Mesenchymal stem cell (in vitro differentiated cells and primary cell): ENCODE measurements around the gene PSMD10.

Experiments used
- DNase-seq: peaks from one replicate; pipeline ENCODE4 v3.0.0-alpha.2; 2013
- H2AFZ ChIP-seq: one replicate; pipeline ENCODE4 v1.6.1; 2013; ENCODE audit warnings: low read depth, mild to moderate bottlenecking, control low read depth, inconsistent platforms, low read length, moderate library complexity
- H2AK5ac ChIP-seq: 2 replicates; pipeline ENCODE4 v1.6.1; 2013; ENCODE audit warnings: low read length, moderate library complexity, mild to moderate bottlenecking, inconsistent platforms; ENCODE audit not compliant: severe bottlenecking
- H2BK120ac ChIP-seq: one replicate; pipeline ENCODE4 v1.6.1; 2013; ENCODE audit warnings: low read depth, mild to moderate bottlenecking, inconsistent platforms, low read length, moderate library complexity
- H2BK12ac ChIP-seq, 2 experiments: one replicate each; pipeline ENCODE4 v1.6.1; 2013; ENCODE audit warnings: inconsistent platforms in 2 of 2, low read length in 2 of 2, mild to moderate bottlenecking in 2 of 2, moderate library complexity in 2 of 2, control low read depth in 1 of 2
- H2BK15ac ChIP-seq: one replicate; pipeline ENCODE4 v1.6.1; 2013; ENCODE audit warnings: mild to moderate bottlenecking, low read depth, inconsistent platforms; ENCODE audit not compliant: poor library complexity, severe bottlenecking
- H2BK5ac ChIP-seq: 2 replicates; pipeline ENCODE4 v1.6.1; 2013; ENCODE audit warnings: low read depth, mild to moderate bottlenecking, low read length, control low read depth, inconsistent platforms; ENCODE audit not compliant: poor library complexity, severe bottlenecking
- H3K14ac ChIP-seq, 2 experiments: one replicate each; pipeline ENCODE4 v1.6.1; 2013; ENCODE audit warnings: inconsistent platforms in 2 of 2, low read length in 2 of 2, control low read depth in 1 of 2, mild to moderate bottlenecking in 1 of 2, moderate library complexity in 1 of 2
- H3K18ac ChIP-seq, 2 experiments: one replicate each; pipeline ENCODE4 v1.6.1; 2013; ENCODE audit warnings: inconsistent platforms in 2 of 2, low read length in 2 of 2, control low read depth in 1 of 2, low read depth in 1 of 2, mild to moderate bottlenecking in 1 of 2
- H3K23ac ChIP-seq, 2 experiments: one replicate each; pipeline ENCODE4 v1.6.1; 2013; ENCODE audit warnings: inconsistent platforms in 2 of 2, low read length in 2 of 2, mild to moderate bottlenecking in 2 of 2, moderate library complexity in 2 of 2, control low read depth in 1 of 2
- H3K27ac ChIP-seq: 2 replicates; pipeline ENCODE4 v1.5.1; 2013; ENCODE audit warnings: mild to moderate bottlenecking, moderate library complexity, low read length, control low read depth, inconsistent platforms; ENCODE audit not compliant: poor library complexity, severe bottlenecking
- H3K27me3 ChIP-seq, 2 experiments: 2 replicates each; pipeline versions ENCODE4 v1.6.1 to v1.7.0; 2013; ENCODE audit warnings: low read length in 2 of 2, mild to moderate bottlenecking in 2 of 2, moderate library complexity in 2 of 2, control low read depth in 1 of 2, inconsistent platforms in 1 of 2; ENCODE audit not compliant: control insufficient read depth in 1 of 2, insufficient read depth in 1 of 2
- H3K36me3 ChIP-seq, 2 experiments: 2 replicates each; pipeline versions ENCODE4 v1.6.1 to v1.7.0; 2013; ENCODE audit warnings: low read length in 2 of 2, control low read depth in 1 of 2, inconsistent platforms in 1 of 2, low read depth in 1 of 2, mild to moderate bottlenecking in 1 of 2; ENCODE audit not compliant: insufficient read depth in 2 of 2, control insufficient read depth in 1 of 2
- H3K4ac ChIP-seq, 2 experiments: one replicate each; pipeline ENCODE4 v1.6.1; 2013; ENCODE audit warnings: inconsistent platforms in 2 of 2, low read length in 2 of 2, mild to moderate bottlenecking in 2 of 2, moderate library complexity in 2 of 2, control low read depth in 1 of 2, low read depth in 1 of 2
- H3K4me1 ChIP-seq: 2 replicates; pipeline ENCODE4 v1.6.1; 2013; ENCODE audit warnings: low read depth, low read length, control low read depth; ENCODE audit not compliant: control insufficient read depth, insufficient read depth
- H3K4me2 ChIP-seq: 2 replicates; pipeline ENCODE4 v1.6.1; 2013; ENCODE audit warnings: low read length, mild to moderate bottlenecking, inconsistent platforms; ENCODE audit not compliant: poor library complexity, severe bottlenecking
- H3K4me3 ChIP-seq, 2 experiments: 2 replicates each; pipeline versions ENCODE4 v1.5.1 to v1.7.0; 2013; ENCODE audit warnings: low read length in 2 of 2, mild to moderate bottlenecking in 2 of 2, control low read depth in 1 of 2, low read depth in 1 of 2; ENCODE audit not compliant: insufficient read depth in 1 of 2
- H3K79me1 ChIP-seq: replicated peaks from 2 replicates; pipeline ENCODE4 v1.6.1; 2013; ENCODE audit warnings: mild to moderate bottlenecking, control low read depth, low read length, inconsistent platforms; ENCODE audit not compliant: poor library complexity, severe bottlenecking
- H3K9ac ChIP-seq: 2 replicates; pipeline ENCODE4 v1.7.0; 2013; ENCODE audit warnings: mild to moderate bottlenecking, low read length, moderate library complexity
- H3K9me3 ChIP-seq: 2 replicates; pipeline ENCODE4 v1.7.0; 2013; ENCODE audit warnings: mild to moderate bottlenecking, low read length; ENCODE audit not compliant: control insufficient read depth
- H4K8ac ChIP-seq: one replicate; pipeline ENCODE4 v1.6.1; 2013; ENCODE audit warnings: inconsistent platforms, mild to moderate bottlenecking, low read length, moderate library complexity
- H4K91ac ChIP-seq: one replicate; pipeline ENCODE4 v1.6.1; 2013; ENCODE audit warnings: mild to moderate bottlenecking, low read length, inconsistent platforms
- WGBS: methylation state at CpG from one replicate; pipeline ENCODE4 v1.1.7; 2013; ENCODE audit warnings: mixed read lengths; 5-methylcytosine and 5-hydroxymethylcytosine counted together

The PSMD10 gene

GRCh38 chrX:108059801-108060200, 31.5 kb downstream of the PSMD10 start:
- Histone ChIP-seq H2BK120ac (no peak overlapping the region), H2BK5ac (no peak overlapping the region), H2AFZ (no peak overlapping the region), H3K4me2 (no peak overlapping the region), H4K91ac (no peak overlapping the region), H3K4me1 (no peaks in the 10 kb centered on the region), H3K14ac (no peak overlapping the region), H3K36me3 (no peaks in the 10 kb centered on the region), H3K27me3 (peaks cover 0 to 59% of the 10 kb centered on the region in 2 experiments), H3K27ac (no peak overlapping the region), H3K9me3 (peaks cover 4% of the 10 kb centered on the region), H4K8ac (no peak overlapping the region), H3K79me1 (no peaks in the 10 kb centered on the region), H2AK5ac (no peak overlapping the region), H3K23ac (no peak overlapping the region), H2BK15ac (no peak overlapping the region), H3K4ac (no peak overlapping the region), H2BK12ac (no peak overlapping the region), H3K18ac (no peak overlapping the region), H3K9ac (no peak overlapping the region), H3K4me3 (no peak overlapping the region)
- DNase-seq, result no peak
- WGBS, result 100% methylated on average over 1 of the region's 1 CpG

- Histone ChIP-seq H2AFZ (no peak overlapping the region), H3K23ac (no peak overlapping the region), H4K91ac (no peak overlapping the region), H3K14ac (no peak overlapping the region), H3K36me3 (no peaks in the 10 kb centered on the region), H3K27ac (no peak overlapping the region), H3K4me1 (no peaks in the 10 kb centered on the region), H2BK120ac (no peak overlapping the region), H3K4me2 (no peak overlapping the region), H2BK5ac (no peak overlapping the region), H4K8ac (no peak overlapping the region), H3K79me1 (no peaks in the 10 kb centered on the region), H2BK15ac (no peak overlapping the region), H3K9ac (no peak overlapping the region), H3K4me3 (no peak overlapping the region), H2BK12ac (no peak overlapping the region), H2AK5ac (no peak overlapping the region), H3K27me3 (peaks cover 0 to 33% of the 10 kb centered on the region in 2 experiments), H3K18ac (no peak overlapping the region), H3K4ac (no peak overlapping the region), H3K9me3 (peaks cover under 1% of the 10 kb centered on the region)
- no peak for DNase-seq
Measured at GRCh38 chrX:108055546-108055945, 35.8 kb downstream of the PSMD10 start.

- no peak overlapping the region for H3K18ac ChIP-seq
- no peaks in the 10 kb centered on the region for H3K36me3 ChIP-seq
- H4K8ac ChIP-seq, result no peak overlapping the region
- H3K4me2 ChIP-seq, result no peak overlapping the region
- no peak overlapping the region for H3K23ac ChIP-seq
- H3K4me1 ChIP-seq, result no peaks in the 10 kb centered on the region
- H3K4me3 ChIP-seq, result no peak overlapping the region
- H2AK5ac ChIP-seq, result no peak overlapping the region
- no peak overlapping the region for H3K14ac ChIP-seq
- no peak overlapping the region for H4K91ac ChIP-seq
- no peak overlapping the region for H2BK15ac ChIP-seq
- H3K9me3 ChIP-seq, result no peaks in the 10 kb centered on the region
- H2BK12ac ChIP-seq, result no peak overlapping the region
- H2AFZ ChIP-seq, result no peak overlapping the region
- H3K9ac ChIP-seq, result no peak overlapping the region
- H3K27me3 ChIP-seq, result peaks cover 0 to 27% of the 10 kb centered on the region in 2 experiments
- H2BK5ac ChIP-seq, result no peak overlapping the region
- H3K4ac ChIP-seq, result no peak overlapping the region
- H3K27ac ChIP-seq, result no peak overlapping the region
- H2BK120ac ChIP-seq, result no peak overlapping the region
- no peaks in the 10 kb centered on the region for H3K79me1 ChIP-seq
- no peak for DNase-seq
Measured at GRCh38 chrX:108053218-108053617, 38.1 kb downstream of the PSMD10 start.

GRCh38 chrX:108049649-108050048, 41.7 kb downstream of the PSMD10 start:
- H4K8ac ChIP-seq, result no peak overlapping the region
- H2BK15ac ChIP-seq, result no peak overlapping the region
- no peak overlapping the region for H2AK5ac ChIP-seq
- no peaks in the 10 kb centered on the region for H3K79me1 ChIP-seq
- no peaks in the 10 kb centered on the region for H3K36me3 ChIP-seq
- H3K4ac ChIP-seq, result no peak overlapping the region
- no peak overlapping the region for H2BK120ac ChIP-seq
- H3K4me3 ChIP-seq, result no peak overlapping the region
- no peak overlapping the region for H3K9ac ChIP-seq
- H2BK12ac ChIP-seq, result no peak overlapping the region
- no peak overlapping the region for H3K14ac ChIP-seq
- no peak overlapping the region for H2AFZ ChIP-seq
- no peak overlapping the region for H3K27ac ChIP-seq
- no peaks in the 10 kb centered on the region for H3K9me3 ChIP-seq
- DNase-seq, result no peak
- H2BK5ac ChIP-seq, result no peak overlapping the region
- WGBS, result 86% methylated on average over 1 of the region's 1 CpG
- no peak overlapping the region for H3K23ac ChIP-seq
- peaks cover 0 to 34% of the 10 kb centered on the region in 2 experiments for H3K27me3 ChIP-seq
- H3K4me1 ChIP-seq, result no peaks in the 10 kb centered on the region
- no peak overlapping the region for H3K4me2 ChIP-seq
- no peak overlapping the region for H3K18ac ChIP-seq
- no peak overlapping the region for H4K91ac ChIP-seq
